Astrocyte of the cerebellum (primary cell): ENCODE measurements around the gene KLHL17.

Experiments used
- DNase-seq: peaks from one replicate; pipeline ENCODE4 v3.0.0-alpha.2; 2011; ENCODE audit warnings: low read depth
- H3K4me3 ChIP-seq: 2 replicates; pipeline ENCODE4 v1.5.1; 2011; ENCODE audit warnings: mild to moderate bottlenecking, low read depth, low read length, moderate library complexity
- in situ Hi-C: cut with HindIII; loops from 2 replicates; pipeline ENCODE4 v1.10.0; 2017; ENCODE audit warnings: low sequenced_read_pairs
- TF ChIP-seq, protein P1 (sequence below): IDR thresholded peaks from 2 replicates; pipeline ENCODE4 v1.5.1; 2012; ENCODE audit warnings: low read length, low read depth, moderate library complexity, mild to moderate bottlenecking; ENCODE audit errors: missing control alignments

Gene KLHL17

DNA sequence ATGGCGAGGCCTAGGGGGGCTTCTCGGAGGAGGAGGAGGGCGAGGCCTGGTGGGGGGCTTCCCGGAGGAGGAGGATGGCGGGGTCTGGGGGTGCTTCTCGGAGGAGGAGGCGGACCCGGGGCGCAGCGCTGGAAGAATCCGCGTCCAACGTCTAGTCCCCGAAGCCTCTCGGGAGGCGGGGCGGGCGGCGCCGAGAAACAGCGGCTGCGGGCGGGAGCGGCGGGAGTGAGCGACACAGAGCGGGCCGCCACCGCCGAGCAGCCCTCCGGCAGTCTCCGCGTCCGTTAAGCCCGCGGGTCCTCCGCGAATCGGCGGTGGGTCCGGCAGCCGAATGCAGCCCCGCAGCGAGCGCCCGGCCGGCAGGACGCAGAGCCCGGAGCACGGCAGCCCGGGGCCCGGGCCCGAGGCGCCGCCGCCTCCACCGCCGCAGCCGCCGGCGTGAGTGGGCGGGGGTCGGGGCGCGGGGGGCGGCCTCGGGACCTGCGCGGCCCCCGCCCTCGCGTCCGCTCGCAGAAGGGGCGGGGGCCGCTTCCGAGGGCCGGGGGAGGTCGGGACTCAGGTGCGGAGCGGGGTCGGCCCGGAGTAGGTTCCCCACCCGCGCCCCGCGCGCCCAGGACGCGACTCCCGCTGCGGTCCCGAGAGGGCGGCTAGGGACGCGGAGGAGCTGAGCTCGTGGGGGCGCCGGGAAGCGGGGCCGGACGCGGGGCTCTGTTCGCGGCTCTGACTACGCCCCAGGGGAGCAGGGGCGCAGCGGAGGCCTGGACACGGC lies at the start of gene KLHL17:
TSS of gene KLHL17 (plus strand) at position 222 of the 769 bp plus-strand sequence. CDS start at position 332, 110 bp downstream.
- no peak for DNase-seq
- in situ Hi-C loops: no loop called here
- H3K4me3 ChIP-seq: peak within 1 kb of the TSS; percentile 59
- TF ChIP-seq, protein P1, sequence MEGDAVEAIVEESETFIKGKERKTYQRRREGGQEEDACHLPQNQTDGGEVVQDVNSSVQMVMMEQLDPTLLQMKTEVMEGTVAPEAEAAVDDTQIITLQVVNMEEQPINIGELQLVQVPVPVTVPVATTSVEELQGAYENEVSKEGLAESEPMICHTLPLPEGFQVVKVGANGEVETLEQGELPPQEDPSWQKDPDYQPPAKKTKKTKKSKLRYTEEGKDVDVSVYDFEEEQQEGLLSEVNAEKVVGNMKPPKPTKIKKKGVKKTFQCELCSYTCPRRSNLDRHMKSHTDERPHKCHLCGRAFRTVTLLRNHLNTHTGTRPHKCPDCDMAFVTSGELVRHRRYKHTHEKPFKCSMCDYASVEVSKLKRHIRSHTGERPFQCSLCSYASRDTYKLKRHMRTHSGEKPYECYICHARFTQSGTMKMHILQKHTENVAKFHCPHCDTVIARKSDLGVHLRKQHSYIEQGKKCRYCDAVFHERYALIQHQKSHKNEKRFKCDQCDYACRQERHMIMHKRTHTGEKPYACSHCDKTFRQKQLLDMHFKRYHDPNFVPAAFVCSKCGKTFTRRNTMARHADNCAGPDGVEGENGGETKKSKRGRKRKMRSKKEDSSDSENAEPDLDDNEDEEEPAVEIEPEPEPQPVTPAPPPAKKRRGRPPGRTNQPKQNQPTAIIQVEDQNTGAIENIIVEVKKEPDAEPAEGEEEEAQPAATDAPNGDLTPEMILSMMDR: no peak

DNA sequence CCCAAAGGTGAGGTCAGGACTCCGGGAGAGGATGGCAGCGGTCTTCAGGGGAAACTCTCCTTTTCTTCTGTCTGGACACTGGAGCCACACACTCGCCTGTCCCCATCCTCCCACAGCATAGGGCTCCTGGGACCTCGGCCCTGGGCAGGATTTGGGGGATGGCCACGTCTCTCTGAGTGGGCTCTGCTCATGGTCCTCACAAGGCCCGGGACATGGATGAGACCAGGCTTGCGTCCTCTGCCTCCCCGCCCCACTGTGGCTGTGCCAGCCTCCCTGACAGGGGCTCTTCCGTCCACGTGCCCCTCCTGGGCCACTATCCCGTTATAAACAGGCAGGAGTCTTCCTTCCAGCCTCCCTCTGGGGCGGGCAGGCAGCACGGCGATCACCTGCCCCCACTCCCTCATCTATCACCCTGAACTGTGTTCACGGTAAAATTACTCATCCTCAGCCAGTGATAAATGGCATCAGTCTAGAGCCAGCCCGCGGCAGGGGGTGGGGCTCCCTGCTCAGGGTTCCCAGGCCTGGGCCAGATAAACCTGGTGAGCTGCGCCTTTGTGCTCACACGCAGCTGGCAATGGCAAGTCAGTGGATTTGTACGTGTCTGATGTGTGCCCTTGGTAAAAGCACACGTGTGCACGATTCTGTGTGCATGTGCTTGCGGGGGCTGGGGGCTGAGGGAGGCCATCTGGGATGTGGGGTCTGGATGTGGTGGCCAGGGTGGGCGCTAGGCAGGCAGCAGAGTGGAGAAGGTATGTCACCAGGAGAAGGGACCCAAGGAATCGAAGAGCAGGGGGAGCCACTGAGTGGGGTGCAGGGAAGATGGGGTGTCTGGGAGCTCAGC lies 49.3 kb upstream of the KLHL17 start:
- DNase-seq: no peak
- no peak overlapping the region for H3K4me3 ChIP-seq
- in situ Hi-C loops: no loop called here
- TF ChIP-seq, protein P1: no peak

DNA sequence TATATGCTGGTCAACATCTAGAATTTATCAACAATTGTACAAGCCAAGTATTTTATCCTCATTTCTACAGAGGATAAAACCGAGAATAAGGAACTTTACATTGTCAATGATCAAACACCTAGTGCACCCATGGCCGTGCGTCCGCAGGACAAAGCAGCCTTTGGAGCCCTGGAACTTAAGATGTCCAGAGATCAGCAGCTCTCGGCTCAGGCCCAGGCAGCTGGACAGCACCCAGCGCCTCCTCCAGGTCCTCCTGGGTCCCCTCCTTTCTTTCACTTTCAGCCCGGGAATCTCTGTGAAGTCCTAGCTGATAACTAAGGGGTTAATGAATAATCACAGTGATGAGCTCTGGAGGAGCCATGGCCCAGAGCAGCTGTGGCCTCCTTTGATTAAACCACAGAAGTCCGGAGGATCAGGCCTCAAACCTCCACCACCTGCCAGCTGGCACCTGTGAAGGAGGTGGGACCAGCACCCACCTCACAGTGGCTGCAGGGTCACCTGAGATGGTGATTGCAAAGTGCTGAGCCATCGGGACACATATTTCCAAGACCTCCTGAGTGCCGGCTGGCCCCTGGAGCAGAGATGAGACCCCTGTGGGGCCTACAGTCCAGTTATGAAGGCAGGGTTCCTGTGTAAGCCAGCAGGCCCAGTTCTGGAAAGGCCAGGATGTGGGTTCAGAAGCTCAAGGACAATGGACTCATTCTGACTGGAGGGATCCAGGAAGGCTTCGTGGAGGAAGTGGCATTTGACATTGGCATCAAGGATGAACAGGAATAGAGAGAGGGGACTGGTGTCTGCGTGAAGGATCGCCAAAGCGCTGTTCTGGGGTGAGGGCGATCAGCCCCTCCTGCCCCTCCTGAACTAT lies 48.3 kb upstream of the KLHL17 start:
- no peak overlapping the region for H3K4me3 ChIP-seq
- TF ChIP-seq, protein P1: no peak
- no peak for DNase-seq
- in situ Hi-C loops: no loop called here

DNA sequence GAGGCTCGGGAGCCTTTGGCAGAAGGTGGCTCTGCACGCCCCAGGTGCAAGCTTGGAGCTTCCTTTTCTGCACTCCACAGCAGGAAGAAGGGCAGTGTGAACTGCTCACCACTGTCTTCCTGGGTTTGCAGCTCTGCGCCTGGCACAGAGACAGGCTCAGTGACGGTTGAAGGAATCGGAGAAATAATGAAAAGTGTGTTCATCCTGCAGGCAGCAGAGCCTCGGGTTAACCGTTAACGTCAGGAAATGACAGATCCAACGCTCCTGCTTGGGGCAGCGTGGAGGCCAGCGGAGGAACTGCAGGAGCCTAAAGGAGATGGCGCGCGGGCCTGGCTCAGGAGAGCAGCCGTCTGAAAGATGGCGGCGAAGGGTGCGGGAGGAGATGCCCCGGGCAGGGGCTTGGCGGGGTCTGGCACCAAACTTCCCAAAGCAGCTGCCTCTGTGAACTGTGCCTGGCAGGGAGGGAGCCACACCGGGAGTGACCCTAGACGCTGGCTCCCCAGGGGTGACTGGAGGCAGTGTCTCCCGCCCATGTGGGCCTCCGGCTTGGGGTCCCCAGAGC lies 47.6 kb upstream of the KLHL17 start:
- no peak overlapping the region for H3K4me3 ChIP-seq
- no peak for DNase-seq
- in situ Hi-C loops: no loop called here
- TF ChIP-seq, protein P1: peak; percentile 40

DNA sequence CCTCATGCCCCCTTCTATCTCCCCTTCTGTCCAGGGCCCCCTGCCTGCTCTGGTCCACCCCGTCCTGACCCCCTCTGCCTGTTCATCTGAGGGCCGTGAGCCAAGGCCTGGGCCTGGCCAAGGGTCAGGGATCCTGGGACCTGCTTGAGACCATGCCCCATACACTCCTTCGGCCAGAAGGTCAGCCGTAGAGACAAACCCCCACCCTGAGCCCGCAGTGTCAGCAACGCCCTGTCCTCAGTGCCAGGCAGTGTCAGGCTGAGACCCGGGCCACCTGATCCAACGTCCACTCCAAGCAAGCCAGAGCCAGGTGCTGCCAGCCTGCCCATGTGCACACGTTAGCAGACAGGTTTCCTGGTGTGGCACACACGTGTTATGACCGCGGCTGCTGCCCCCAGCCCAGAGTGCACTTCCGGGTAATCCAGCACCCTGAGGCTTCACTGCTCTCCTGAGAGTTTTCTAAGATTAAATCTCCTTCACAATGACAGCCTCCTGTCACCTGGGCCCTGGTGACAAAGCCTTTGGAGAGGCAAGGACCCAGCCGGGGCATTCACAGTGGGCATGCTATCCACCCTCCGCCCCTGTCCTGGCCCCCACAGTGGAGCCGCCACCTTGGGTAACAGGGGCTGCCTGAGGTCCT lies 46.8 kb upstream of the KLHL17 start:
- DNase-seq: no peak
- in situ Hi-C loops: no loop called here
- TF ChIP-seq, protein P1: no peak

More for the DNA sequence above, 46.8 kb upstream of the KLHL17 start:
- no peak overlapping the region for H3K4me3 ChIP-seq
